T-helper 1 cell (primary cell): ENCODE measurements around the gene TGFB1.

Experiments
- DNase-seq, 5 donors: peaks; one replicate each; pipeline ENCODE4 v3.0.0-alpha.2; 2012 to 2020

The TGFB1 gene

DNA sequence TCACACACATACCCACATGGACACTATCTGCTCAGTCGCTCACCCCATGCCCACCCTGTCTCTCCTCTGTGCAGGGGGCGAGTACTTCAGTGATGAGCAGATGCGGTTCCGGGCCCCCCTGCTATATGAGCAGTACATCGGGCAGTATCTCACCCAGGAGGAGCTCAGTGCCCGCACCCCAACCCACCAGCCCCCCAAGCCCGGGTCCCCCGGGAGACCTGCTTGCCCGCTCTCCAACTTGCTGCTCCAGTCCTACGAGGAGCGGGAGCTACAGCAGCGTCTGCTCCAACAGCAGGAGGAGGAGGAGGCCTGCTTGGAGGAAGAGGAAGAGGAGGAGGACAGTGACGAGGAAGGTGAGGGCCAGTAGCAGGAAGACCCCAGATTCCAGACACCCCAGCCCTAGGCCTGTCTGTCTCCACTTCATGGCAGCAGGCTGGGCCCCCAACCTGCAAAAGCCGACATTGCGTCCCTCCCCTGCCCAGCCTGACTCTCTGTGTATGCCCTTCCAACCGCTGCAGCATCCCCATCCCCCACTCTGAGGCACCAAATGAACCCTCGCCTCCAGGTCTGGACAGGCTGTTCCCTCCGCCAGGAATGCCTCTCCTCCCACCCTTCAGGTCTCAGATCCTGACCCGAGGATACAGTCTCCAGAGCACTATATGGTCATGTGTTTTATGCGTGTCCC is 34.1 kb downstream of the TGFB1 start:
- no peak for DNase-seq

DNA sequence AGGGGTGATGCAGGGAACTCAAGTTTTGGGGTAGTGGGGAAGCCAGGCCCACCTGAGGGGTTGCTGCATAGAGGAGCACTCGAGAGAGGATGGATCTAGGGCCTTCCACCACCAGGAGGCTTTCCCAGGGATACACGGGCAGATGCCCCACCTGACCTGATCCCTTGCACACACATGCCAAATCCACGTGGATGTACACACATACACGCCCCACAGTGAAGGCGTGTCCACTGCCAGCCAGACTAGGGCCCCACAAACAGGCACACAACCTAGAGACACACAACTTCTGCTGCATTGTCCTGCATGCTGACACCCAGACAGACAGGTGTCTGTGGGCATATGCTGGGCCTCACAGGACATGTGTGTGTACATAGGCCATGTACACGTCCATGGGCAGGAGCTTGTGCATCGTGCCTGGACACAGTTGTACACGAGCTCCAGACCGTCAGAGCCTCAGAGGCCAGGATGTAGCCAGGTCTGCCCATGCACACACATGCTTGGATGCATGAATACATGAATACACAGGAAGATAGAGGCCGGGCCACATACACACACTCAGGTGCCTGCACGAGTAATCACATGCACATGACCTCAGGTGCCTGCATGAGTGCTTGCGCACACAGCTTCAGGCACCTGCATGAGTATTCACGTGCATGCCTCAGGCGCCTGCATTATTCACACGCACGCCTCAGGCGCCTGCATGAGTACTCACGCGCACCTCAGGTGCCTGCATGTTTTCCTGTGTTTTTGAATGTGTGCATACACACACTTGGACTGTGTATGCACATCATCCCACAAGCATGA is 34.8 kb downstream of the TGFB1 start:
- DNase-seq = no peak

- DNase-seq = no peak
These were observed 37.3 kb downstream of the TGFB1 start for GRCh38 chr19:41316306-41316920.

- no peak for DNase-seq
These were observed 42.1 kb downstream of the TGFB1 start for GRCh38 chr19:41311613-41312012.

GRCh38 chr19:41311072-41311471 is 42.6 kb downstream of the TGFB1 start:
- DNase-seq = no peak

- peak; percentile 78 to 90 (median 85) for DNase-seq
These were observed 43.5 kb downstream of the TGFB1 start, which contains the start of gene CCDC97 for GRCh38 chr19:41310033-41310831. Gene CCDC97, plus strand, starts transcription at chr19:41310172. Its CDS starts 139 bp downstream, at chr19:41310311.

- peak in 1 of 5 donors; percentile 47 for DNase-seq
These were observed 44.3 kb downstream of the TGFB1 start for GRCh38 chr19:41309180-41310032.

DNA sequence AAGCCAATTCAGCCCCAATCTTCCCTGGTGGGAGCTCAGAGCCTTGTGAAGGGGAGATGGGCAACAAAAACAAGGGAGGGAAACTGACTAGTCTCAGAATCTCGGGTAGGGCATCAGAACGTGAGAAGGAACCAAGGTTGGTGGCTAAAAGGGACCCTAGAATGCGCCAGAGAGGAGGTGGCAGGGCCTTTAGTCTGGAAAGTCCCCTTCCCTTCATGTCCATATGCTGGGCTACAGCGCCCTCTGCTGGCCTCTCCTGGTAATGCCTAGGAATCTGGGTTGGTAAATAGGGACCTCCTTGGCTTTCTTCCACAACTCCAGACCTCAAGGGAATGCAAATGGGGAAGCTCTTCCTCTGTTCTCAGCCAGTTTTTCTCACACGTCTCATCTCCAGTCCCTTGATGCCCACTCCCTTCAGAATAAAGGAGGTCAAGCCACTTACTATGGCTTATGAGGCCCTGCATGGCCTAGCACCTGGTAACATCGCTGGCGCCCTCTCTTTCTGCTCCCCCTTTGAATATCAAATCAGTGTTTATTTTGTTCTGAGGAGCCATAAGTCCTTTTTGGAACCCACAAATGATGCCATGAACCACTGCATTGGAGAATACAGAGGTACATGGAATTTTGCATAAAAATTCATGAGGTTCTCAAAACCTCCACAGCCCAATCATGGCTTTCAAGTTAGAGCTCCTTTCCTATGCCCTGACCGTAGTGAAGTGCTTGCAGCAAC is 45.1 kb downstream of the TGFB1 start:
- DNase-seq = peak; percentile 79 to 95 (median 86)

DNA sequence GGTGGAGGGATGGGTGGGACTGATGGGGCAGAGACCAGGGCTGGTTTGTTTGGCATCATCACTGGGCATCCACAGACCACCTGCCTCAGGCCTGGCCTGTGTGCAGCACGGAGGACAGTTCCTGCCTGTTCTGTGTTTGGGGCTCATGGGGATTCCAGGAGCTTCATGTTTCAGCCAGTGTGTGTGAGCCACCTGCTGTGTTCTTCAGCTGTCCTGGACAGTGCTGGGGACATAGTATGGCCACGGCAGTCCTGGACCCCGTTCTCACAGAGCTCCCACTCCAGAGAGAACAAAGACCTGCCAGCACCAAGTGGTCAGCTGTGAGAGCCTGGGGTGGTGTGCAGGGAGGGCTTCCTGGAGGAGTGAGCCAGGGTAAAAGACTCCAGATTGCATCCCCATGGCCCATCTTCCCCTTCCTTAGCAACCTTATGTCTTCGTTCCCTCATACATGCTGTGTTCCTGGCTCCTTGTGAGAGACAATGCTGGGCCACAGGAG is 45.7 kb downstream of the TGFB1 start:
- DNase-seq = peak in 1 of 5 donors; percentile 33

GRCh38 chr19:41307090-41307875 is 46.4 kb downstream of the TGFB1 start:
- peak in 1 of 5 donors; percentile 81 for DNase-seq

GRCh38 chr19:41305927-41306793 is 47.6 kb downstream of the TGFB1 start:
- DNase-seq = no peak

GRCh38 chr19:41304706-41305483 is 48.8 kb downstream of the TGFB1 start:
- no peak for DNase-seq

DNA sequence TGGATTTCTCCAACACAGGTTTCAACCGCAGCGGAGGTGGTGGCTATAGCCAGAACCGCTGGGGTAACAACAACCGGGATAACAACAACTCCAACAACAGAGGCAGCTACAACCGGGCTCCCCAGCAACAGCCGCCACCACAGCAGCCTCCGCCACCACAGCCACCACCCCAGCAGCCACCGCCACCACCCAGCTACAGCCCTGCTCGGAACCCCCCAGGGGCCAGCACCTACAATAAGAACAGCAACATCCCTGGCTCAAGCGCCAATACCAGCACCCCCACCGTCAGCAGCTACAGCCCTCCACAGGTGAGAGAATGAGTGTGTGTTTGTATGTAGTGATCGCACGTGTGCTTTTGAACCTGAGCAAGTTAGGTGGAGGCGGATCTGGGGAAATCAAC is 49.8 kb downstream of the TGFB1 start:
- DNase-seq = no peak

- DNase-seq = peak in 4 of 5 donors; percentile 37 to 69 (median 46)
These were observed 50.9 kb downstream of the TGFB1 start for GRCh38 chr19:41302624-41303351.

DNA sequence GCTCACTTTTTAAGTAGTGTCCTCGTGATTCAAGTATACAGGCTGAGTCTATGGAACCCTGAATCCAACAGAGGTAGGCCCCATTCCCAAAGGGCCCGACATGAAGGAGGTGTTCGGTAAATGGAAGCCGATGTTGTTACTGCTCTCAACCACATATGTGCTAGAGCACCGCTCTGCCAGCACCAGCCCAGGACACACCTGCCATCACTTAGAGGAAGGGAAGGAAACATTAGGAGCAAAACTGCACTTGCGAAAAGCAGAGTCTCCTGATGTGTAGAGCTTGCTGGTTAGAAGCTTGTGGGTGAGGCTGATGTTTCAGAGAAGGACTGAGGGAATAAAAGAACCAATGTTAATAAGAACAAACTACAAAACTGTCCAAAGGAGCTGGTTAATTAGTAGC is 53.2 kb downstream of the TGFB1 start:
- DNase-seq = no peak

DNA sequence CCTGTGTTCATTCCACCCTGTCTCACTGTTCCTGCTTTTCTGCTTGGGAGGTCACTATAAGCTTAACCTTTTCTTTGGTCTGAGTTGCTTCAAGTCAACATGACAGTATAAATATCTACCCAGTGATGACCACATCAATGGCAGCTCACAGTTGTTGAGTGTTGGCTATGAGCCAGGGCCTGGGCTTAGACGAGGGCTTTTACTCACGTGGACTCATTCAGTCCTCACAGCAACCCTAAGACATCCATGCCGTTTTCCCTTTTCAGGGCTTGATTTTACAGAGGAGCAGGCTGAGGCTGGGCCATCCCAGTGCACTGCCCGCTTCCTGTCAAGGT is 54.0 kb downstream of the TGFB1 start:
- DNase-seq = peak in 3 of 5 donors; percentile 47 to 56 (median 51)

DNA sequence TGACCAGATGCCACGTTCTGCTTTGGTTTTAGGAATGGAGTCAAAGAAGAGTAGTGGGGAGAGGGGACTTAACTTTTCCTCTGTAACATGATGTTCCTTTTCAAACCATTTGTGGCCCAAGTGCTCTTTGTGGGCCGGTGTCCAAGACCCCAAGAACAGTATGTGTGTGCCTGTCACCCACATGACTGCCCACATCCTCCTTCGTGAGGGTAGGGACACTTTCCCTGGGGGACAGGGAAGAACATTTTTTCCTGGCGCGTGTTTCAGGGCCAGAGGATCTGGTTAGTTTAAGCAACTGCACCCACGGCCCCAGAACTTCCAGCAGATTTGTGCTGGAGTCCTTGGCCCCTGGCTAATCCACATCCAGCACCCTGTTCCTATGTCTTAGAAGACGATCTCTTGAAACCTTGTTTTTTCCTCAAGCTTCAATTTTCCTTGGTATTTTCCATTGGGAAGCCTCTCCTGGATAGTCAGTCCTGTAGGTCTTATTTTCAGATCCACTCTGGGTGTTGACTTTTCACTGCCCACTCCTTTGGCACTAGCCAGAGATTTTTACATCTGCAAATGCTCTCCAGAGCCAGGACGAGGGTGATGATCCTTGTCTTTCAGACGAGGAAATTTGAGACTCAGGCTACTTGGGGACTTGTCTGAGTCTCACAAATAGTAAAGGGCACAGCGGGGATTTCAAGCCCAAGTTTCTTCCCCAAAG is 54.5 kb downstream of the TGFB1 start:
- no peak for DNase-seq
